GM23338 (cell line): Measurements from ENCODE around the gene VSTM1. TPM values are rescaled to one million over a fixed set of nuclear protein-coding genes. Genes with fewer than 3 reads are reported as not detected.

Source experiments
- ATAC-seq: fragments of 200-7000 bp; cut with Tn5 transposase; 3 replicates; pipeline ENCODE4 v1.9.1; 2020
- DNase-seq: peaks from one replicate; pipeline ENCODE4 v3.0.0-alpha.2; 2015; ENCODE audit warnings: low spot score
- H2AFZ ChIP-seq: fragments of 200-600 bp; sonication (generic); 2 replicates; pipeline ENCODE4 v1.8.0; 2016; ENCODE audit warnings: antibody characterized with exemption, mild to moderate bottlenecking, moderate library complexity
- H3F3A ChIP-seq: fragments of 200-600 bp; sonication (generic); replicated peaks from 2 replicates; pipeline ENCODE4 v1.8.0; 2017; ENCODE audit warnings: antibody characterized with exemption, mixed run types, low read depth
- H3K27ac ChIP-seq: fragments of 200-600 bp; sonication (generic); 2 replicates; pipeline ENCODE4 v1.6.1; 2016; ENCODE audit warnings: low read depth
- H3K27me3 ChIP-seq: fragments of 200-600 bp; sonication (generic); 2 replicates; pipeline ENCODE4 v1.8.0; 2016; ENCODE audit warnings: mild to moderate bottlenecking, mixed run types, moderate library complexity; ENCODE audit not compliant: insufficient read depth
- H3K36me3 ChIP-seq: fragments of 200-600 bp; sonication (generic); 2 replicates; pipeline ENCODE4 v1.8.0; 2016; ENCODE audit warnings: mild to moderate bottlenecking; ENCODE audit not compliant: insufficient read depth
- H3K4me1 ChIP-seq: fragments of 200-600 bp; sonication (generic); 2 replicates; pipeline ENCODE4 v1.8.0; 2016; ENCODE audit warnings: mild to moderate bottlenecking, moderate library complexity; ENCODE audit not compliant: insufficient read depth
- H3K4me2 ChIP-seq: fragments of 200-600 bp; sonication (generic); 2 replicates; pipeline ENCODE4 v1.7.1; 2017; ENCODE audit warnings: mixed run types
- H3K4me3 ChIP-seq: fragments of 200-600 bp; sonication (generic); 2 replicates; pipeline ENCODE4 v1.6.1; 2016; ENCODE audit warnings: mixed run types
- H3K79me2 ChIP-seq: fragments of 200-600 bp; sonication (generic); replicated peaks from 2 replicates; pipeline ENCODE4 v1.8.0; 2017; ENCODE audit warnings: mild to moderate bottlenecking; ENCODE audit not compliant: insufficient read depth
- H3K9me2 ChIP-seq: fragments of 200-600 bp; sonication (generic); 2 replicates; pipeline ENCODE4 v1.8.0; 2017; ENCODE audit not compliant: insufficient read depth
- H4K20me1 ChIP-seq: fragments of 200-600 bp; sonication (generic); replicated peaks from 2 replicates; pipeline ENCODE4 v1.8.0; 2017; ENCODE audit warnings: mild to moderate bottlenecking; ENCODE audit not compliant: insufficient read depth
- H3K27ac Mint-ChIP-seq: 2 replicates; pipeline ENCODE4 v1.8.0; 2020; ENCODE audit warnings: inconsistent platforms, mild to moderate bottlenecking, moderate library complexity, mixed read lengths
- H3K27me3 Mint-ChIP-seq: 3 replicates; pipeline ENCODE4 v1.8.0; 2022; ENCODE audit warnings: low read depth, mild to moderate bottlenecking, moderate library complexity, mixed read lengths, inconsistent platforms; ENCODE audit not compliant: insufficient read depth, poor library complexity
- H3K36me3 Mint-ChIP-seq: 3 replicates; pipeline ENCODE4 v1.8.0; 2021; ENCODE audit warnings: low read depth, mild to moderate bottlenecking, inconsistent platforms, moderate library complexity, mixed read lengths
- H3K4me1 Mint-ChIP-seq: 3 replicates; pipeline ENCODE4 v1.8.0; 2020; ENCODE audit warnings: mild to moderate bottlenecking, inconsistent platforms, mixed read lengths
- H3K4me3 Mint-ChIP-seq: 3 replicates; pipeline ENCODE4 v1.8.0; 2021; ENCODE audit warnings: moderate library complexity, mild to moderate bottlenecking, inconsistent platforms, mixed read lengths
- H3K9me3 Mint-ChIP-seq: 3 replicates; pipeline ENCODE4 v1.8.0; 2020; ENCODE audit warnings: moderate library complexity, mild to moderate bottlenecking, inconsistent platforms, mixed read lengths
- CREB1 ChIP-seq: fragments of 250-450 bp; sonication (Bioruptor Pico); IDR thresholded peaks from 2 replicates; pipeline ENCODE4 v1.5.0; 2020; ENCODE audit warnings: low read depth, mild to moderate bottlenecking, moderate library complexity
- CTCF ChIP-seq, 2 experiments: fragments of 200-600 bp in 1 of 2; sonication (generic) in 1 of 2; conservative IDR thresholded peaks; 2 replicates each; pipeline versions ENCODE4 v1.5.1 to v1.6.1; 2016 to 2017; ENCODE audit warnings: antibody characterized with exemption in 2 of 2, low read depth in 2 of 2, mild to moderate bottlenecking in 2 of 2, moderate library complexity in 1 of 2
- ETS1 ChIP-seq: IDR thresholded peaks from 2 replicates; pipeline ENCODE4 v1.6.1; 2016; ENCODE audit warnings: antibody characterized with exemption
- EZH2phosphoT487 ChIP-seq: fragments of 200-600 bp; sonication (generic); IDR thresholded peaks from one replicate; pipeline ENCODE4 v1.8.1; 2018; ENCODE audit warnings: antibody characterized with exemption; ENCODE audit not compliant: unreplicated experiment
- JUNB ChIP-seq: IDR thresholded peaks from one replicate; pipeline ENCODE4 v1.6.1; 2016; ENCODE audit warnings: antibody characterized with exemption; ENCODE audit not compliant: unreplicated experiment
- NANOG ChIP-seq: IDR thresholded peaks from 2 replicates; pipeline ENCODE4 v1.6.1; 2016; ENCODE audit warnings: antibody characterized with exemption, borderline replicate concordance
- POLR2AphosphoS5 ChIP-seq: IDR thresholded peaks from 2 replicates; pipeline ENCODE4 v1.6.1; 2016; ENCODE audit warnings: antibody characterized with exemption, low read depth
- REST ChIP-seq: IDR thresholded peaks from one replicate; pipeline ENCODE4 v1.6.1; 2018; ENCODE audit warnings: antibody characterized with exemption; ENCODE audit not compliant: unreplicated experiment
- STAT1 ChIP-seq: IDR thresholded peaks from one replicate; pipeline ENCODE4 v1.6.1; 2016; ENCODE audit warnings: antibody characterized with exemption; ENCODE audit not compliant: unreplicated experiment
- ZNF114 ChIP-seq: fragments of 250-450 bp; sonication (Bioruptor Pico); IDR thresholded peaks from 2 replicates; pipeline ENCODE4 v1.5.0; 2020; ENCODE audit warnings: mild to moderate bottlenecking, moderate library complexity
- polyA plus RNA-seq: library from polyadenylated mRNA; unstranded; fragments of >200 nt; fragmentation: Nextera tagmentation; extraction: Ambion mirVana; gene quantifications from 2 replicates; pipeline ENCODE4 v1.2.1, GENCODE V29; 2016
- total RNA-seq: library from RNA; depleted of rRNA; stranded (reverse); fragments of >200 nt; shearing (Covaris generic); gene quantifications from 2 replicates; pipeline ENCODE4 v1.2.3, GENCODE V29; 2014
- TF ChIP-seq, protein P1 (sequence below): fragments of 250-450 bp; sonication (Bioruptor Pico); IDR thresholded peaks from 2 replicates; pipeline ENCODE4 v1.5.0; 2020; ENCODE audit warnings: mild to moderate bottlenecking, moderate library complexity

The VSTM1 gene
- total and polyA plus RNA-seq, 2 experiments from 2014 or later: not detected

GRCh38 chr19:54100561-54100960 lies 36.9 kb upstream of the VSTM1 start, which contains the start of gene OSCAR:
Gene OSCAR (minus strand): TSS chr19:54100803. CDS start chr19:54100792, 11 bp downstream.
- Mint-ChIP-seq H3K9me3 (no peaks in the 10 kb centered on the region; the same call in 1 of the 3 replicates), H3K4me1 (peaks cover 8% of the 10 kb centered on the region), H3K27me3 (peaks cover 29% of the 10 kb centered on the region), H3K4me3 (peak within 1 kb of the TSS; percentile 56; the same call in 2 of the 3 replicates), H3K36me3 (peaks cover 4% of the 10 kb centered on the region), H3K27ac (no peak within 1 kb of the TSS)
- H3K9me2 ChIP-seq: no peaks in the 10 kb centered on the region
- no peak for ATAC-seq
- DNase-seq: no peak
- H3K36me3 ChIP-seq: no peaks in the 10 kb centered on the region
- peaks cover 25% of the 10 kb centered on the region for H3K27me3 ChIP-seq
- H4K20me1 ChIP-seq: peaks cover 4% of the 10 kb centered on the region; the same call in 1 of the 2 replicates
- no peak within 1 kb of the TSS for H2AFZ ChIP-seq
- H3K4me2 ChIP-seq: no peak within 1 kb of the TSS
- peaks cover 11% of the 10 kb centered on the region; the same call in 1 of the 2 replicates for H3K4me1 ChIP-seq
- H3K79me2 ChIP-seq: peaks cover 22% of the 10 kb centered on the region
- 0 out of 2 replicates have a peak, but pooled peaks cover 5% of the 10 kb centered on the region for H3F3A ChIP-seq
- H3K4me3 ChIP-seq: no peak within 1 kb of the TSS
- TF ChIP-seq POLR2AphosphoS5: no peak
- TF ChIP-seq REST: no peak
- TF ChIP-seq JUNB: no peak
- TF ChIP-seq NANOG: no peak
- TF ChIP-seq, protein P1, sequence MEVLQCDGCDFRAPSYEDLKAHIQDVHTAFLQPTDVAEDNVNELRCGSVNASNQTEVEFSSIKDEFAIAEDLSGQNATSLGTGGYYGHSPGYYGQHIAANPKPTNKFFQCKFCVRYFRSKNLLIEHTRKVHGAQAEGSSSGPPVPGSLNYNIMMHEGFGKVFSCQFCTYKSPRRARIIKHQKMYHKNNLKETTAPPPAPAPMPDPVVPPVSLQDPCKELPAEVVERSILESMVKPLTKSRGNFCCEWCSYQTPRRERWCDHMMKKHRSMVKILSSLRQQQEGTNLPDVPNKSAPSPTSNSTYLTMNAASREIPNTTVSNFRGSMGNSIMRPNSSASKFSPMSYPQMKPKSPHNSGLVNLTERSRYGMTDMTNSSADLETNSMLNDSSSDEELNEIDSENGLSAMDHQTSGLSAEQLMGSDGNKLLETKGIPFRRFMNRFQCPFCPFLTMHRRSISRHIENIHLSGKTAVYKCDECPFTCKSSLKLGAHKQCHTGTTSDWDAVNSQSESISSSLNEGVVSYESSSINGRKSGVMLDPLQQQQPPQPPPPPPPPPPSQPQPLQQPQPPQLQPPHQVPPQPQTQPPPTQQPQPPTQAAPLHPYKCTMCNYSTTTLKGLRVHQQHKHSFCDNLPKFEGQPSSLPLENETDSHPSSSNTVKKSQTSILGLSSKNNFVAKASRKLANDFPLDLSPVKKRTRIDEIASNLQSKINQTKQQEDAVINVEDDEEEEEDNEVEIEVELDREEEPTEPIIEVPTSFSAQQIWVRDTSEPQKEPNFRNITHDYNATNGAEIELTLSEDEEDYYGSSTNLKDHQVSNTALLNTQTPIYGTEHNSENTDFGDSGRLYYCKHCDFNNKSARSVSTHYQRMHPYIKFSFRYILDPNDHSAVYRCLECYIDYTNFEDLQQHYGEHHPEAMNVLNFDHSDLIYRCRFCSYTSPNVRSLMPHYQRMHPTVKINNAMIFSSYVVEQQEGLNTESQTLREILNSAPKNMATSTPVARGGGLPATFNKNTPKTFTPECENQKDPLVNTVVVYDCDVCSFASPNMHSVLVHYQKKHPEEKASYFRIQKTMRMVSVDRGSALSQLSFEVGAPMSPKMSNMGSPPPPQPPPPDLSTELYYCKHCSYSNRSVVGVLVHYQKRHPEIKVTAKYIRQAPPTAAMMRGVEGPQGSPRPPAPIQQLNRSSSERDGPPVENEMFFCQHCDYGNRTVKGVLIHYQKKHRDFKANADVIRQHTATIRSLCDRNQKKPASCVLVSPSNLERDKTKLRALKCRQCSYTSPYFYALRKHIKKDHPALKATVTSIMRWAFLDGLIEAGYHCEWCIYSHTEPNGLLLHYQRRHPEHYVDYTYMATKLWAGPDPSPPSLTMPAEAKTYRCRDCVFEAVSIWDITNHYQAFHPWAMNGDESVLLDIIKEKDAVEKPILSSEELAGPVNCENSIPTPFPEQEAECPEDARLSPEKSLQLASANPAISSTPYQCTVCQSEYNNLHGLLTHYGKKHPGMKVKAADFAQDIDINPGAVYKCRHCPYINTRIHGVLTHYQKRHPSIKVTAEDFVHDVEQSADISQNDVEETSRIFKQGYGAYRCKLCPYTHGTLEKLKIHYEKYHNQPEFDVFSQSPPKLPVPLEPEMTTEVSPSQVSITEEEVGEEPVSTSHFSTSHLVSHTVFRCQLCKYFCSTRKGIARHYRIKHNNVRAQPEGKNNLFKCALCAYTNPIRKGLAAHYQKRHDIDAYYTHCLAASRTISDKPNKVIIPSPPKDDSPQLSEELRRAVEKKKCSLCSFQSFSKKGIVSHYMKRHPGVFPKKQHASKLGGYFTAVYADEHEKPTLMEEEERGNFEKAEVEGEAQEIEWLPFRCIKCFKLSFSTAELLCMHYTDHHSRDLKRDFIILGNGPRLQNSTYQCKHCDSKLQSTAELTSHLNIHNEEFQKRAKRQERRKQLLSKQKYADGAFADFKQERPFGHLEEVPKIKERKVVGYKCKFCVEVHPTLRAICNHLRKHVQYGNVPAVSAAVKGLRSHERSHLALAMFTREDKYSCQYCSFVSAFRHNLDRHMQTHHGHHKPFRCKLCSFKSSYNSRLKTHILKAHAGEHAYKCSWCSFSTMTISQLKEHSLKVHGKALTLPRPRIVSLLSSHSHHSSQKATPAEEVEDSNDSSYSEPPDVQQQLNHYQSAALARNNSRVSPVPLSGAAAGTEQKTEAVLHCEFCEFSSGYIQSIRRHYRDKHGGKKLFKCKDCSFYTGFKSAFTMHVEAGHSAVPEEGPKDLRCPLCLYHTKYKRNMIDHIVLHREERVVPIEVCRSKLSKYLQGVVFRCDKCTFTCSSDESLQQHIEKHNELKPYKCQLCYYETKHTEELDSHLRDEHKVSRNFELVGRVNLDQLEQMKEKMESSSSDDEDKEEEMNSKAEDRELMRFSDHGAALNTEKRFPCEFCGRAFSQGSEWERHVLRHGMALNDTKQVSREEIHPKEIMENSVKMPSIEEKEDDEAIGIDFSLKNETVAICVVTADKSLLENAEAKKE (CRISPR knock-in tag): no peak
- no peak for TF ChIP-seq ETS1
- no peak for TF ChIP-seq CTCF (conservative IDR thresholded peaks at IDR 0.05; ENCODE audit: low read depth in 2 of 2)
- no peak for TF ChIP-seq STAT1
- TF ChIP-seq ZNF114 (CRISPR knock-in tag): no peak
- no peak for TF ChIP-seq EZH2phosphoT487
- TF ChIP-seq CREB1 (CRISPR knock-in tag): no peak
- no peak within 1 kb of the TSS for H3K27ac ChIP-seq
